Sigmoid colon (tissue), 3 donors: ENCODE results near the gene TCEANC2.

Experiments used
- POLR2A ChIP-seq, 2 donors: fragments of 450-650 bp; IDR thresholded peaks; one replicate each; pipeline ENCODE4 v1.6.1; 2016; ENCODE audit warnings: antibody characterized with exemption in 2 of 2, mild to moderate bottlenecking in 2 of 2, moderate library complexity in 2 of 2
- TF ChIP-seq, protein P1 (sequence below), 4 experiments: fragments of 450-650 bp in 3 of 4; fragments of 200-600 bp in 1 of 4; IDR thresholded peaks; one replicate each; pipeline ENCODE4 v1.5.1; 2016 to 2019; ENCODE audit warnings: antibody characterized with exemption in 4 of 4, mild to moderate bottlenecking in 3 of 4, moderate library complexity in 2 of 4

GRCh38 chr1:54142146-54142900 lies 88.9 kb downstream of the TCEANC2 start:
- TF ChIP-seq, protein P1, sequence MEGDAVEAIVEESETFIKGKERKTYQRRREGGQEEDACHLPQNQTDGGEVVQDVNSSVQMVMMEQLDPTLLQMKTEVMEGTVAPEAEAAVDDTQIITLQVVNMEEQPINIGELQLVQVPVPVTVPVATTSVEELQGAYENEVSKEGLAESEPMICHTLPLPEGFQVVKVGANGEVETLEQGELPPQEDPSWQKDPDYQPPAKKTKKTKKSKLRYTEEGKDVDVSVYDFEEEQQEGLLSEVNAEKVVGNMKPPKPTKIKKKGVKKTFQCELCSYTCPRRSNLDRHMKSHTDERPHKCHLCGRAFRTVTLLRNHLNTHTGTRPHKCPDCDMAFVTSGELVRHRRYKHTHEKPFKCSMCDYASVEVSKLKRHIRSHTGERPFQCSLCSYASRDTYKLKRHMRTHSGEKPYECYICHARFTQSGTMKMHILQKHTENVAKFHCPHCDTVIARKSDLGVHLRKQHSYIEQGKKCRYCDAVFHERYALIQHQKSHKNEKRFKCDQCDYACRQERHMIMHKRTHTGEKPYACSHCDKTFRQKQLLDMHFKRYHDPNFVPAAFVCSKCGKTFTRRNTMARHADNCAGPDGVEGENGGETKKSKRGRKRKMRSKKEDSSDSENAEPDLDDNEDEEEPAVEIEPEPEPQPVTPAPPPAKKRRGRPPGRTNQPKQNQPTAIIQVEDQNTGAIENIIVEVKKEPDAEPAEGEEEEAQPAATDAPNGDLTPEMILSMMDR (IDR thresholded peaks at IDR 0.05) = no peak
- no peak for TF ChIP-seq POLR2A (IDR thresholded peaks at IDR 0.05)
